Measurements from ENCODE around the gene NELFB.

Gene NELFB

DNA sequence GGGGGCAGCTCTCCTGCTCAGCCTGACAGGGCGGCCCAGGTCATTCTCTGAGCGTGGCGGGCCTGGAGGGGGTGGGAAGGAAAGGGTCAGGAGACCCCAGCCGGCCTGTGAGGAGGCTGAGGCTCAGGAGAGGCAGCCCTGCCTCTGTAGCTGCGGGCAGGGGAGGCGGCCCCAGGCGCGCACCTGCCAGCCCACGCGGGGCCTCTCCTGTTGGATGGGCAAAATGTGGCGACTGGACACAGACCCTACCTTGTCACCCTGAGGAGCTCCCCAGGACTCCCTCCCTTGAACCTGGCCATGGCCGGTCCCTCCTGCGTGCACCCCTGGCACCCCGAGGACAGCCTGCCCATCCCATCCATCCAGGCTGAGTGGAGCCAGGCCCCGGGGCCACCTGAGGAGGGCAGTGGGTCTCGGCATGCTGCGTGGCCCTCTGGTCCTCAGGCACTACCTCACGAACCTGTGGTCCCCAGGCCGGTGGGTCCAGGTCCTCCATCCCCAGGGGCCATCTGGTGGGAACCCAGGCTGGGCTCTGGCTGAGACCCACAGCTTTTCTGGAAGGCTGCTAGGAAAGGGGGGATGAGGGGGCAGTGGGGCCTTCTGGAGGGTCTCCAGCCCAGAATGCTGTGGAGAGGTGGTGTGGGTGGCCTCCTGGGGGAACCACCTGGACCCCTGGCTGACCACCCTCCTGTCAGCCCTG lies 62.0 kb downstream of the NELFB start:
- DNase-seq: no peak

DNA sequence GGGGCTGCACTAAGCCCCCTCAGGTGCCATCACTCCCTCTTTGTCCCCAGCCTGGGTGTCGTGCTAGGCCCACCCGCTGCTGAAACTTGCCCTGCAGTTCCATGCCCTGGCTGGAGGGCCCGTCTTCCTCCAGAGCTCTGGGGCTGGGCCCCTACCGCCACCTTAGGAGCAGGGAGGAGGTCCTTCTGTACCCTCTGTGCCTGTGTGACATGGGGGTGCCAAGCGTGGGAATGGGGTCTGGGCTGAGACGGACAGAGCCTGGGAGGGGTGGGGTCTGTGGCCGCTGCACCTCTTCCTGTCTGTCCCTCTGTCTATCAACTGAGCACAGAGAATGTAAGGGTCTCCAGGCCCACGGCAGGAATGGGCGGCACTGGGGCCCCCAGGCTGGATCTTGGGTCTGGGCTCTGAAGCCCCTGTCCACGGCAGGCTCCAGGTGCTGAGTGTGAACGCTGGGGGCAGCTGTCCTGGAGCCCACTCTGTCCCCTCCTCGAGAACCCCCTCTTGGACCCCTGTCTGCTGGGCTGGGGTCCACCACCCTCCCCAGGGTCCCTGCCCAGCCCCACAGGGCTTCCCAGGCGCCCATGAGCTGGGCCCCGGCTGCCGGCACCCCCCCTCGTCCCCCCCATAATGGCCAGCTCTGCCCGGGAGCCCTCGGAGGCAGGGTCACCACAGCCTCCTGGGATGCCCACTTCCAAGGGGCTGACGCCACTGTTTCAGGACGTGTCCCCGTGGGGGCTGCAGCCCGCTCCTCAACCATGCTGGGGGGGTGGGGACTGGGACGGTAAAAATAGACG lies 62.8 kb downstream of the NELFB start:
- no peak for DNase-seq

DNA sequence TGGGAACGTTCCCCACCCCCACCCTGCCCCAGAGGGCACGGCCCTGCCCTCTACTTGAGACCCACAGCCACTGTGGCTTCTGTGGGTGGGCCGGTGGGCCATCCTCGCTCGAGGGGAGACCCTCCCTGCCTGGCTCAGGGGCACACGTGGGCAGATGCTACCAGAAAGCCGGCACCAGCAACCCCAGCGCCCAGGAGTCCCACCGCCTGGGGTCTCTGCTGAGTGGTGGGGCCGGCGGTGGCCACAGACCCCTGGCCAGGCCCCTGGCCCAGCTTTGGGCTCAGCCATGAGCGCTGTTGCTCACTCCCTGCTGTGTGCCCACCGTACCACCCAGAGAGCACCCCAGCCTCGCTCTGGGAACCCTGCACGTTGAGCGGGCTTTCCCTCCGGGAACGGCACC lies 63.5 kb downstream of the NELFB start:
- DNase-seq: no peak

DNA sequence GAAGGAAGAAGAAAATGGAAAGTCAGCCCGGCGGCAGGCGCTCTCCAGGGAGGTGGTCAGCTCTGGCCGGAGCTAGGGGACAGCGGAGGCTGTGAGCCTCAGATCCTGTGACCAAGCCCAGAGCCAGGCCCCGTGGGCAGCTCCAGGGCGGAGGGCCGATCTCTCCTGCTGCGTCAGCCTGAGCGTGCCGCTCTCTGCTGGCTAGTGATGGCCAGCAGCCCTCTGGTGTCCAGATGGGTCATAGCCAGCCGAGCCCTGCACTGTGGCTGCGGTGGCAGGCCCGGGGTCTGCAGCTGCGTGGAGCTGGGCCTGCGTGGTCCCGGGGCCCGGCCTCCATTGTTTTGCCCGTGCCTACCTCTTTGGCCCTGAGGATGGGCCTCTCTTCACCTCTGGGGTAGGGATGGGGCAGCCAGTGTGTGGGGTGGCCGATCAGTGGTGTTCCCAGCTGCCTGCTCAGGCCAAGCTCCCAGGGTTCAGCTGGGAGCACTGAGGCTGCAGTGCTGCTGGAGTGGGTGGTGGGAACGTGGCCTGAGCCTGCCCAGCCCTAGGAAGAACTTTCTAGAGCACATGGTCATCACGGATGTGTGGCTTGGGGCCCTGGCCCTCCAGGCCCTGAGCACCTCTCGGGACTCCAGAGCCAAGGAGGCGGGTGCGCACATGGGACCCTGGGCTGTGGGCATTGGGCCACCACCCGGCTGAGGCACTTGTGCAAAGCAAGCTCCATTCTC lies 64.0 kb downstream of the NELFB start:
- DNase-seq: no peak

DNA sequence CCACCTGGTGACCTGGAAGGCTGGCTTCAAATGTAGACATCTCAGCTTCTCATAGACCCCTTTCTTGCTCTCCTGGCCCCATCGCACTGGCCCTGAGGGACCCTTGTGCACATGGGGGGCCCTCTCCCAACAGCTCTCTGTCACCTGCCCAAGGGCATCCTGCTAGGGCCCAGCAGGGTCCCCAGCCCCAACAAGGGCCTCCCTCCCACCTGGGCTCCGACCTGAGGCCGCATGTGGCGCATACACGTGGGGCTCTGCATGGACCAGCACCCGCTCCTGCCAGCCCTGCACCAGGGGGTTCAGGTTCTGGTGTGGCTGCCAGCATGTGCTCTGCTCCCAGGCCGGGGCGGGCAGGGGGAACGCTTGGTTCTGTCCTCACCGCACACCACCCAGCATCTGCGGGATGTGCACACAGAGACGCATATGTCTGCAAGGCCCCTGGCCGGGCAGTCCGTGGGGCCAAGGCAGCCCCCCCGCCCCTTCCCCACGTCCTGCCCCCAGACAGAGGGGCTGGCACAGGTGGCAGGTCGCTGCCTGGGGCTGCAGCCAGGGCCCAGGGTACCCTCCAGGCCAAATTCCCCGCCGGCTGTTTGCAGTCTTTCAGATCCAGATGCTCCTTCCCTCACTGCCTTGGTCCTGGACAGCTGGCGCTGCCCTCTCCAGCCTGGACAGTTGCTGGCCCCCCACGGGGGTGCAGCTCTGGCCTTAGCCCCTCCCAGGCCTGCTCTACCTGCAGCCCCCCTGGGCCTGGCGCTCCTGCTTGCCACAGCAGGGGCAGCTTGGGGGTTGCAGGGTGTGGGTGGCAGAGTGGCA lies 64.8 kb downstream of the NELFB start:
- DNase-seq: no peak

DNA sequence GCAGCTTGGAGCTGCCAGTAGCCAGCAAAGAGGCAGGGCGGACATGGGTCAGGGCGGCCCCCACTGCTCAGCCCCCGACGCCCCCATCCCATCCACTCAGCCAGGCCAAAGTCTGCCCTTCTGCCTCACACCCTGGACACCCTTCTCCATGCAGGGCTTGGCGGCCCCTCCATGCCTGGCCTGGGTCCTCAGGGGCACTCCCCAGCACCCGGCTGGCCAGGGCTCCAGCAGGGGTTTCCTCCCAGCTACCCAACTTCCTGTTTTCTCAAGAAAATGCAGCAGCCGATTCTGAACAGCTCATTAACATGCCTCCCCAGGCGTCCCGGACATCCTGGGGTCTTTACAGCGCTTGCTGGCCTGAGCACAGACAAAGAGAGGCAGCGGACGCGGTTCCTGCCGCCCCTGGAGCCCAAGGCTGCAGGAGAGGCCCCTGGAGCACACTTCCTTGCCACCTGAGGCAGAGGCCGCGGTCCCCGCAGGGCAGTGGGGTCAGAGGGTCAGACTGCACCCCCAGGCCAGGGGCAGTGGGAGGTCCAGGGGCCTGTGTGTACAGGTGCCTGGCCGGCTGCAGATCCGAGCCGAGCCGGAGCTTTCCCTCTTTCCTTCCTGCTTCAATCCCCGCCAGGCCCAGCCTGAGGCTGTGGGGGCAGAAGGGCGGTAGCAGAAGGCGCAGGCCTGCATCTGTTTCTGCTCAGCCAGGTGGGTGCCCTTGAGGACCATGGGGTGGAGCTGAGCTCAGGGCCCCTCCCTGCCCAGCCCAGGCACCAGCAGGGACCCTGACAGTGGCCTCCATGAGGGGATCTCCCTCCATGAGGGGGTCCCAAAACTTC lies 65.6 kb downstream of the NELFB start:
- no peak for DNase-seq

DNA sequence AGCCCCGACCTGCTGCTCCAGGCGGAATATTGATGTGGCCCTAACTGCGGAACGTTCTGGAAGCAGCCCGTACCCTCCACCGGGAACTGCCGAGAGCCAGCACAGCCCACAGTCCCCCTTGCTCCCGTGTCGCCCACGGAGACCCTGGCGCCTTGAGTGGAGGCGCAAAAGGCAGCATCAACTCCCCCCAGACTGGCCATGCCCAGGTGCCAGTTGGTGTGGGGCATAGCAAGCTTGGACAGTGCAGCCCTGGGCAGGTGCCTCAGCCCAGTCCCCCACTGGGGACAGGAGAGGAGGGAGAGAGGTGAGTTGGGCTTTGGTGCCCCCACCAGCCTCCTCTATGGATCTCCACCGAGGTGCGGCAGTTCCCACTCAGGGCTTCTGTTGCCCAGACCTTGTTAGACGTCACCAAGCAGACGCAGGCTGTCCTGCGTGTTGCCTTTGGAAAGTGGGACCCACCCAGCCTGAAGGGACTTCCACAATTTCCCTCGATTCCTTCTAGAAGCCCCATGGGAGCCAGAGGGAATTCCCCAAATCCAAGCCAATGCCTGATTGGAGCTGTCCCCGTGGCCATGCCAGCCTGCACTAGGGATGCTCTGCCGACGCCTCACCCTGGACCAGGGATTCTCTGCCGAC lies 66.7 kb downstream of the NELFB start:
- no peak for DNase-seq
